Superior temporal gyrus (tissue), 1 donor: ENCODE data around the gene ZNF831.

Experiments
- DNase-seq: peaks from one replicate; pipeline ENCODE4 v3.0.0-alpha.2; 2016; ENCODE audit errors: extremely low spot score

Gene ZNF831

DNA sequence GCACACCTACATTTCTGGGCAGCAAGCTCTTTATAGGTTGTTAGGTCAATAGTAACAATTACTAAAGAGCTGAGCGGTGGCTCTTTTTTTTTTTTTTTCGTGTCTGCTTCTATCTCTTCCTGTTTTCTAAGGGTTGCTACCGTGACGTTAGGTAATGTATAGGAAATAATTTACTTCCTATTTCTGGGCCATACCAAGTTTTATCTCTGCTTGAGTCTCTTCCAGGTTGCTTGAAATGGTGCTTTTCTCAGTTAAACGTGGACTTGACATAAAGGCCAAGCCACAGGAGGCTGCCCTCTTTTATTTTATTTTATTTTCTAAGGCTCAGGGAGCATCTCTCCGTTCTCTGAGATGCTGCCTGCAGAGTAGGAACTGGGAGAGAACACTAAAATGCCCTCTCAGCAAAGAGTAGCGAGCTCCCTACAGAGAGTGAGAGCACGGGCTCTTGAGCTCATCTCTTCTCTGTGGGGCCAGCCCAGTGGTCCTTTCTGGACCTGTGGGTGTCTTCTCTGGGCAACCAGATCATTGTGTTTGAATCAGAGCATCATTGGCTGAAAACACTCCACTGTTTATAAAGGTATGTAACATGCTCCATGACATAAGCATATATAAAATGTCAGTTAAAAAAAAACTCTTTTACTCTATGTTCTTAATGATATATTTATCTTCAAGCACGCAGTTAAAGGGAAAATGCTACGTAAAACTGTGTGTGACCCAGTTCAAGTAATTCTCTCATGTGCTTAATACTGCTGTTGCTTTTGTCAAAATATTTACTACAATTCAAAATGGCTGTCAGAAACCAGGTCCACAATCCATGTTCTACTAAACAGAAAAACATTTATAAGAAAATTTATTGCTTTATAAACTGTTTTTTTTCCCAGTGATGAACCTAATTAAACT is at the start of gene ZNF831:
Gene ZNF831, plus strand, starts transcription at position 191 of the 900 bp plus-strand sequence. CDS start 27,199 bp downstream, outside the sequence.
- DNase-seq = no peak

DNA sequence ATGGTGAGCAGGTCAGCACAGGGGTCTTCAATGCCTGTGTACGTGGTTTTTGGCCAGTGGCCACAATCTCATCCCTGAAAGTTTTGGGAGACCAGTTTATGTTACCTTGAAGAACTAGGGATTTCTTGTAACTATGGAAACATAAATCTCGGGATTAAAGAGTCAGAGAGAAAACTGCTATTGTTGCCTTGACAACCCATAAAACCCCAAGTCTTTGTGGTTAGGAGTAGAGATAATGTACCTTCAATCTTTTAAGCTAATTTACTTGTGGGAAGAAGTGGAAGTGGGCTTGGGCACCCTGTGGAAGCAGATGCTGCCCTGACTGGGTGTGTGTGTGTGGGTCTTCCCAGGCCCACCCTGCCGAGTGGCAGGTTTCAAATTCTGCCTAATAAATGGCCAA is 46.1 kb upstream of the ZNF831 start:
- DNase-seq = no peak

DNA sequence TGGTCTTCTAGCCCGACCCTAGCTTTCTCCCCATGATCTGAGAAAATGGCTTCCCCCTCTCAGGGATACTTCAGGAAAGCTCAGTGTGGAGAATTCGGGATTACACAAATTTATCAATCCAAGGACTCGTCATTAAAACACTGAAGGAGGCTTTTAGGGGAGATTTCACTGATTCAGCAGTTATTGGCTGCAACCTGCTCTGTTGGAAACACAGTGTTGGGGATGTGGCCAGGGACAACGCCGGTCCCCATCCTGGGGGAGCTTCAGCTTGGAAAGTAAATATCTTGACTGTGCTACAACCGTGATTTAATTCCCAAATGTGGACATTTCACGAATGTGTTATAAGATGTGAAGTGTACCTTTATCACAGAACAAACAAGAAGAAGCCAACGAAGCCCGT is 44.8 kb upstream of the ZNF831 start:
- no peak for DNase-seq

DNA sequence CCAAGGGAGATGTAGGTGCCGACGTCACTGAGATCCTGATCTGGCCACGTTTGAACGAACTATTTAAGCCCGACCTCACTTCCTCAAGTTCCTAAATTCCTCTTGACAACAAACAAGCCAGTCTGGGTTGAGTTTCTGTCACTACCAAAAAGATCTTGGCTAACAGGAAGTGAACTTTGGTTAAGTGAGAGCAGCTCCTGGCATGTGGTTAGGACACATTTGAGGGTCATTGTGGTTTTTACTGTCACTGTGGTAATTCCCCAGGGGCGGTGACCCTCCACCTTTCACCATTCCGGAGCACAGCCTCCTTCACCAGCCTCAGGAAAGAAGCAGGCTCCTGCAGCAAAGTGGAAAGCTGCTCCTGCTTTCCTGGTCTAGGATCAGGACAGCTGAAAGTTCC is 43.1 kb upstream of the ZNF831 start:
- DNase-seq = no peak

DNA sequence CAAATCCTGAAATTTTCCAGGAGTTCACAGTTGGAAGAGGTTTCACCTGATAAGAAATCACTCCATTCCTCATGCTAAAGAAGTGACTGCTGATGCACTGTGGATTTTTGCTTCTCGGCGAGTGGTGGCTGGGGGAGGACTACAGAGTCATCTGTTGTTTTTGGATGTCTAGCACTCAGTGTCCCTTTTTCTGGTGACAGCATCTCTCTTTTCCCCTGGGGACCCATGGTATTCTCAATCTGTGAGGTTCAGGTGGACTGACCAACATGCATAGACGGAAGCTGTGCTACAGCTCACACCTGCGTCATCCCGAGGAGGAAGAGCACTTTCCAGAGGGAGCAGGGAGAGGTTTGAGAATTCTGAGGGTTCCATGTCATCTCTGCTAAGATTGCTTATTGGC is 42.7 kb upstream of the ZNF831 start:
- DNase-seq = no peak

DNA sequence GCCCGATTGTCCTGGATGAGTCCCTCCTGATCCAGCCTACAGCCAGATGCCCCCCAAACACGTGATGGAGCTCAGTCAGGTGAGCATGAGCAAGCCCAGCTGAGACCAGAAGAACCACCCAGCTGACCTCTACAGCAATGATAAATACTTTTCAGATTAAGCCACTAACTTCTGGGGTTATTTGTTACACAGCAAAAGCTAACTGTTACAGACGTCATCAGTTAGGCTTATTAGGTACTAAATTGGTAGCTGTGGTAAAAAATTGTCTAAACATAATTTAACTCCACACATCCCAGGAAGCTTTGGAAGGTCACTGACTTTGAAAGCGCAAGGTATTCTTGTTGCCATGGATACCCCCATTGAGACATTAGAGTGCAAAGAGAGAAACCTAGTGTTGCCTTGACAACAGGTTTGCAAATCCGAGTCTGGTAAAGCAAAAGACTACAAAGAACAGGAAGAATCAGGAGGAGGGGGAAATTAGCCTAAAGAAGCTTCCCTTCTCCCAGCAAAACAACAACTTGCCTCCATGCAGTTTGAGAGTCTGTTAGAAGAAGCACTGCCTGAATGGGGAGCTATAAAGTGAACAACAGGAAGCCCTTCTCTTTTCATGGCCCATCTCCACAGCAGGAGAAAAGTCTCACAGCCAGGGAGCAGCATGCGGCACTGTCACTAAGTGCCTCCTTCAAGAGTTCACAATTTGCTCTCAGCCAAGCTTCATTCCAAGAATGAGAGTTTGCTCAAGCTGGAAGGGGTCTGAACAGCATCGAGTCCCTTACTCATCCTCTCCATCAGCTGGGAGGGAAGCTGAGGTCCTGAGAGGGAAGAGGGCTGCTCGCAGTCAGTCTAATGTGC is 41.7 kb upstream of the ZNF831 start:
- DNase-seq = no peak

DNA sequence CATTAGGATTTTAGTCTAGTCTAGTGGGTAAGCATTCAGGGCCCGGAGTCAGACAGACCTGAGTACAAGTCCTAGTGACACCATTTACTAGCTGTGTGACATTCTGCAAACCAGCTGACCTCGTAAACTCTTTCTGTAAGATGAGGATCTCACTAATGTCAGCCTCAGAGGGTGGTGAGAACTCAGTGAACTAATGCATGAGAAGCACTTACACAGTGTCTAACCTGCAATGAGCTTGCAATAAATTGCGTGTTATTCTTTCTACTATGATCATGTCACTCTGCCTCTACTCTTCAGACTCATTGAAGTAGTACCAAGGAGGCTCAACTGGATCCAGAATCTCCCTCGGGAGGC is 41.1 kb upstream of the ZNF831 start:
- no peak for DNase-seq

DNA sequence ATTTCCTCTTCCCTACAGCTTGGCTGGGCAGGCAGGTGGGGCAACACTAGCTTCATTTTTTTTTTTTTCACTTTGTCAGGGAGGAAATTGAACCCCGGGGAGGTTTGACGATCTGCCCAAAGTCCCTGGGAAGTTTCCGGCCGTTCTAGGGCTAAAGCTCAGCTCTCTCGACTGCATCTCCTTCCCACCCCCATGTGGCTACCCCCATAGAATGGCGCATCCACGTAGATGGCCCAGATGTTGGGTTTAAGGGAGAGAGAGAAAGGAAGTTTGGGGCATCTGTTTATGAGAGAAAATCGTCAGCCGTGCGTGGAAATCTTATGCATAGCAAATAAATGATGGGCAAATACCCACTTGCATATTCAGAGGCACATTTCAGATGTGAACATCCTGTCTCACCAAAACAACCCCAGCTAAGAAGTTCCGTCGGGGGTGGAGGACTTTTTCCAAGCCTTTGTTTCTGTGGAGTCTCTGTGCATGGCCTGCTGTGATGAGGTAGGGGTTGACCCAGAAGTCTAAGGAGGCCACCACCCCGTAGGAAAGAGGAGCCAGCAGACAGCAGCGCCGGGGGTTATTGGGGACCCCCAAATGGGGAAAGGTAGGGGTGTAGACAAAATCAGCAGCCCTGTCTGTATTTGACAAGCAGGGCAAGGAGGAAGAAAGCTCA is 40.5 kb upstream of the ZNF831 start:
- no peak for DNase-seq

DNA sequence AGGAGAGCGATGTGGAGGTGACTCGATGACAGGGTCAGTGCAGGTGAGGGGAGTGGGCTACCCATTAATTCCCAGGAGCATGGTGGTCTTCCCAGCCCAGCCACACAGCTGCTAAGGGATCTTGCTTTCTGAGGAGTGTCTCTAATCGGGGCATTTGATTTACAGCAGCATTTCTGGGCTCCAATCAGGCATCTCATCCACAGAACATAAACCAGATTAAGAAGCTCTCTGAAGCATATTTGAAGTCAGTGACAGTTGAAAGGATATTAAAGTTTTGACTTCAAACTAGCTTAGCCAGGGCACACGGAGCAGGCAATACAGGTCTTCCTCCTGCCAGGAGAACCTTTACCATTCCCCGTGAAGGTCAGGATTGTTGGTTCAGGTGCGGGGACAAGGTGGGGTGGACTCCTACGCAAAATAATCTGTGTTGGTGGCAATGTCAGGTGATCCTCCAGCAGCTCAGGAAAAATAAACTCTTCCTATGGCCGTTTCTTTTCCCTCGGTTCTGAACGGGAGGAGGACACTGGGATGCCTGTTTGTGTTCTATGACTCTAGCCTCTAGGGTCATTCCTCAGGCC is 39.9 kb upstream of the ZNF831 start:
- no peak for DNase-seq

DNA sequence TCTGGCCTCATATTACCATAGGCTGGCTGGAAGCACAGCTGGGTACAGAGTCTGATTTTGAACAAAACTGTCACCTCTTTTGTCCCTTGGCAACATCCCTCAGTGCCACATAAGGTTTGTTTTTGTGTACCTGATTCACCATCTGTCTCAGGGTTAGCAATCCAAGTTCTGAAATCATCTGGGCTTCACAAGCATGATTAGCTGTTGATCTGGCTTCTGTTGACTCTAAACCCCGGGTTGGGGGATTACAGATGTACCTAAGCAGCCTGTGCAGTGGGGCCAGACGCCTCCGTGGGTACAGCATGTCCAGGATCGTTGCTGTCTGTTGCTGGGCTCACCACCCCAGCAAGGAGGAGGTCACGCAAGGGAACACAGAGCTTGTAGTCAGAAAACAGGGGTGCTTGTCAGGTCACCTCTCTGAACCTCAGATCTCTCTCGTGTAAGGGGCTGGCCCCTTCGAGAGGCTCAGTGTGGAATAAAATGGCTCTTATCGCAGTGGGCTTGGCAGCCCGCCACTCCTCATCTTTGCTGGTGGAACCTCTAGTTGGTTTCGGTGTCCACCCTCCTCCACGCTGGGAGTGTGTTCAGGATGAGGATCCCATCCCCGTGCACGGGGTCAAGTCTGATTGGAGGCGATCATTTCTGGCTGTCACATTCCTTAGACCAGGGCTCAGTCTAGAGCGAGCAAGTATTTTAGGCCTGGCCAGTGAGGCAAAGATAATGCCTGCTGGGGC is 39.2 kb upstream of the ZNF831 start:
- no peak for DNase-seq

DNA sequence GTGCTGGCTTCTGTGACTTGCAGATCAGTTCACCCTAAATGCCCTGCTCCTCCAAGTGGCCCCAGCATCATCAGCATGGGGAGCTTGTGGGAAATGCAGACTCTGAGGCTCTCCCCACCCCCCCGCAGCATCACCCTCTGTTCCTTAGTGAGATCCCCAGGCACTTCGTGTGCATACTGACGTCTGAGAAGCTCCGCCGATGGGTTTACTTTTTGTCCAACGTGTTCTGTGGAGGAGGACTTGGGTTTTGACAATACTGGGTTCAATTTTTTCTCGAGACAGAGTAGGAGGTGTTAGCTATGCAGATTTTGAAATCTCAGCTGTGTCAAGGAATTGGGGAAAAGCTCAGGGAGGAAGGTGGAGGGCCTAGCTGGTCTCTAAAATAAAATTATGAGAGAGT is 38.3 kb upstream of the ZNF831 start:
- DNase-seq = no peak

DNA sequence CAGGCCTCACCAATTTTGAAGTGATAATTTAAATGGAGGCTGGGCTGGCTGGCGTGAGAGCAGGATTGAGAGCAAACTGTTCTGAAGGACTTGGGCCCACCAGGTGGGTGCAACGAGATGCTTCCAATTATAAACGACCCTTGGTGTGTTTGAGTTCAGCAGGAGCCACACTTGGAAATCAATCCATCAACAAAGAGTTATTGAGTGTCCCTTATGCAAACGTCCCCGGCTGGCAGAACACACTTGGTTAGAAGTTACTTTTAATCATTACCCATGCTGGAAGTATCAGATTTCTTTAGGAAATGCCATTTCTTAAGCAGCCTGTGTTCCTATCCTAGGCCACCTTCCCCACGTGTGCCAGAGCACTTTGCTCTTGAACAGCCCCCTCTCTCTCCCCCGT is 37.8 kb upstream of the ZNF831 start:
- no peak for DNase-seq

DNA sequence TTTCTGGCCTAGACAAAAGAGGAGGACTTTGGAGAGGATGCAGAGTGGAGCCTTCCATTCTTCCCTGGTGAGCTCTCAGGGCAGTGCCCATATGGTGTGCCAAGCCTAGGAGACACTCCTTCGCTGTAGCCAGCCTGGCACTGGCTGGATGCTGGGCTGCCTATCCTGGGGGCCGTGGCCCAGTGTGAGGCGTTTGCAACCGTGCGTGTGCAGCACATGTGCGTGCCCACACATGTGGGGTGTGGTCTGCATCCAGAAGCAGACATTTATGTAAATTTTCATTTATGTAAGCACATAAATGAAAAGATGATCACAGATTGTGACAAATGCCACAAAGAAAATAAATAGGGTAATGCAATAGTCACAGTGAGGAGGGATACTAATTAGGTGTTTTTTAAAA is 35.8 kb upstream of the ZNF831 start:
- DNase-seq = no peak

DNA sequence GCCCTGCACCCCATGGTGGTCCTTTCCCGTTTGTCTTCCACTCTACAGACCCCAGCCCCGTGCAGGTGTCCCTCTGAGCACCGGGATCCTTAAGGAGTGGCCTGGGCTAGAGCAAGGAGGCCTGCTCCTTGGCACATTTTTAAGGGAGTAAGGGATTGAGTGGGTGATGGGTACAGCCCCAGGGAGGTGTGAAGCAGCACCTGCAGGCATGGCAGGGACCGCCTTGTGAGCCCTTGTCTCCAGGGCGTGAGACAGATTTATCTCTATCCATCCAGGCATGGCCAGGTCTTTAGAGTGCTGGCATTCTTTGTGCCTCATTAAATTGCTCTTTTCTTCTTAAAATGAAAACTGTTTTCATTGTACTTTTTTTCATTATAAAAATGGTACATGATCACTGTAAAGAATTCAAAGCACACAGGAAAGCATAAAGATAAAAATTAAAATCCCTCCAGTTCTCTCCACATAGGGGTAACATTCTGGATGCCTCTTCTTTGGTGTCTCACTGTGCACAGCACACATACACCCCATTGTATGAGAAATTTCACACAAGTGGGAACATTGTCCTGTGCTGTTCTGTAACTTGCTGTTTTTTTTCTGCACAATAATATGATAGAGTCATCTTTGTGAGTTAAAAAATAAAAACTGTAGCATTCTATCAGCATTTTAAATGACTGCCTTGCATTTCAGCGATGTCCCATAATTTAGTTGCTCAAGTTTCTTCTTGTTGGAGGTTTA is 31.9 kb upstream of the ZNF831 start:
- DNase-seq = peak; percentile 78

DNA sequence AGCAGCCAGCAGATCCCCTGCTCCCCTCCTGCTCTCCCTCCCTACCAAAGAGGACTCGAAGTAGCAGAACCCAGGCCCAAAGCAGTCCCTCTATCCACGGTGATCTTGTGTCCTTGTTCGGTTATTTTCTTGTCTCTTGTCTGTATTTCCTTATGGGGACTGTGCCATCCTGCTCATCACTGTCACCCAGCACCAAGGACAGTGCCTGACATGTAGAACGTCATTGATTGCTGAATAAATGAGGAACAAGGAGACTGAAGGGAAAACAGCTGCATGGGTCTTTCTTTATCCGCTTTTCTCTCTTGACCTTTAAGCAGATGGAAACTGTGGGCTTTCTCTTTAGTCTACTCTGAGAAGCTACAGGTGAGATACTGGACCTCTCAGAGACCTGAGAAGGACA is 29.4 kb upstream of the ZNF831 start:
- DNase-seq = no peak

DNA sequence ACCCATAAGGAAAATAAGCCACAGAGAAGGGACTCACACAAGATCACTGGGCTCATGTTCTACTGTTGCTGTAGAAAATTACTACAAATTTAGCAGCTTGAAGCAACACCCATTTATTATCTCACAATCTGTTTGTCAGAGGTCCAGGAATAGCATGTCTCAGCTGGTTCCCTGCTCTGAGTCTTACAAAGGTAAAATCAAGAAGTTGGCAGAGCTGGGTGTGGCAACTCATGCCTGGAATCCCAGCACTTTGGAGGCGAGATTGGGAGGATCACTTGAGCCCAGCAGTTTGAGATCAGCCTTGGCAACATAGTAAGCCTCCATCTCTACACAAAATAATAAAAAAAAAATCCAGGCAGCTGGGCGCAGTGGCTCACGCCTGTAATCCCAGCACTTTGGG is 28.5 kb upstream of the ZNF831 start:
- DNase-seq = no peak

DNA sequence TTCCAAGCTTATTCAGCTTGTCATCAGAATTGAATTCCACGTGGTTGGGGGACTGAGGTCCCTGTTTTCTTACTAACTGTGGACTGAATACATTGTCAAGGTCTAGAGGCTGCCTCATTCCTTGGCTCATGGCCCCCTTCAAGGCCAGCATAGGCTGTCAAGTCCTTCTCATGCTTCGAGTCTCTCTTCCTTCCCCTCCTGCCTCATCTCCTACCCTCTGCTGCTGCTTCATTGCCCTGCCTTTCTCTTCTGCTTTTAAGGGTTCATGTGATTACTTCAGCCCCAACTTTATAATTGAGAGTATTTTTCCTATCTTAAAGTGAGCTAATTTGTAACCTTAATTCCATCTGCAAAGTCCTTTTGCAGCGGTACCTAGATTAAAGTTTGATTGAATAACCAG is 27.6 kb upstream of the ZNF831 start:
- no peak for DNase-seq

DNA sequence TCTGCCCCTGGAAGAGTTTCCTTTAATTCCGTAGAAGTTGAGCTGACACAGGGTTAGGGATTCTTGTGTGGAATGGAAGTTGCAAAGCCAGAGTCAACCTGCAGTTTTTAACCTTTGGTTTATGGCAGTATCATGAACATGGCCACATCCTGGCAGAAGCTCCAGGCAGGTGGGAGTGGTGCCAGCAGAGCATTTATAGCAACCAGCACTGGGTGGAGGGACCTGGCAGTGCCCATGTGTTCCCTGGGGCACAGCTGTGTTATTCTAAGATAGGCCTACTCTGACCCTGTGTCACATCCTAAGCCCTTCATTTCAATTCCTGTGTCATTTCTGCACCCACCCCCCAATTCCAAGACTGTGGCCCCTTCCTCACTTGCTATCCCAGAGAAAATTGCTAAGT is 26.1 kb upstream of the ZNF831 start:
- no peak for DNase-seq

DNA sequence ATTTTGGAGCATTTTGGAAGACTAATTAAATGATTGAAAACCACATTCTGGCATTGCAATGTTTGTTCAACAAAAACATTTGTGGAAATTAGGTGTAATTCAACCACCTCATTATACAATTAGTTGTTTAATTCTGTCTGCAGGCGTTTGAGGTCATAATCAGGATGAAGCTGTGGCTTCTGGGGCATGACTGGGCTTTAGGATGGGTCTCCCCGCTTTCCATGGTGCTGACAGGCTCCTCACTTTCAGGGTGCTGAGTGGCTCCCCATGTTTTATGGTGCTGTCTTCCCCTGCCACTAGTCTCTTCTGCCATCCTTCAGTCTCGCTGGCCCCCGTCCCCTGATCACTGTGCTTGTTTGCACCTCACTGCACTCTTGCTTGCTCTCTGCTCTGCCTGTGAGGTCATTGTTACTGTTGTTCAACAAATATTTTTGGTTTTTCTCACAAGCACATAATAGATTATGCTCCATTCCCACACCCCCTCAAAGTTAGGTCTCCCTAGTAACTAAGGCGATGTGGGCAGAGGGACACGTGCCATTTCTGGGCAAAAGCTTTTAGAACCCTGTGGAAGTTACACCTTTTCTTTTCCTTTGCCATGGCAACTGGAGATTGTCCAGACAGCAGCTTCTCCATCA is 25.4 kb upstream of the ZNF831 start:
- DNase-seq = no peak

DNA sequence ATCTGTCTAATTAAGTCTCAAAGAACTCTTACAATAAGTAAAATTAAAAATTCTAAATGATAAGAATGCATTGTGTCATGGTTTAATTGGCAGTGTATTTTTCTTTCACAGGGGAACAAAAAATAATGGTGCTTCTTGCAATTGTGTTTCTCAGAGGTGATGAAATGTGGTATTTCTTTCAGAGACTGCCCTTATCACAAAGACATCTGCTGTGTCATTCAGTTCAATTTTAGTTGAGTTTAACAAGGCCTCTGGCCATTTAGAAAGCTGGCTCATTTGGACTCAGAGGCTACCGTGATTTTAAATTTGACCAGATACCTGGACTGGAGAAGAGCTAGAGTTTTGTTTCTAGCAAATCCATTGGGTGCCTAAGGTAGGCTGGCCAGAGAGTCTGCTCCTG is 23.6 kb upstream of the ZNF831 start:
- DNase-seq = no peak
